Panc1 (cell line): ENCODE results near the gene OR2H1.

Experiments
- POLR2AphosphoS5 ChIP-seq: IDR thresholded peaks from 2 replicates; pipeline ENCODE4 v1.6.1; 2012; ENCODE audit warnings: mild to moderate bottlenecking, low read depth, low read length, moderate library complexity
- SIN3A ChIP-seq: IDR thresholded peaks from 2 replicates; pipeline ENCODE4 v1.6.1; 2012; ENCODE audit warnings: low read depth, mild to moderate bottlenecking, low read length, moderate library complexity, borderline replicate concordance; ENCODE audit not compliant: insufficient read depth
- TCF7L2 ChIP-seq: IDR thresholded peaks from 2 replicates; pipeline ENCODE4 v1.6.1; 2011; ENCODE audit warnings: mild to moderate bottlenecking, low read depth, low read length, inconsistent platforms
- TF ChIP-seq, protein P1 (sequence below): fragments of 450-650 bp; IDR thresholded peaks from 2 replicates; pipeline ENCODE4 v1.5.1; 2017; ENCODE audit warnings: mild to moderate bottlenecking
- TF ChIP-seq, protein P2 (sequence below), 2 experiments: IDR thresholded peaks; 2 replicates each; pipeline ENCODE4 v1.6.1; 2011 to 2012; ENCODE audit warnings: low read depth in 2 of 2, control low read depth in 1 of 2, low read length in 1 of 2, mild to moderate bottlenecking in 1 of 2, moderate library complexity in 1 of 2; ENCODE audit not compliant: insufficient read depth in 1 of 2

- TF ChIP-seq, protein P1, sequence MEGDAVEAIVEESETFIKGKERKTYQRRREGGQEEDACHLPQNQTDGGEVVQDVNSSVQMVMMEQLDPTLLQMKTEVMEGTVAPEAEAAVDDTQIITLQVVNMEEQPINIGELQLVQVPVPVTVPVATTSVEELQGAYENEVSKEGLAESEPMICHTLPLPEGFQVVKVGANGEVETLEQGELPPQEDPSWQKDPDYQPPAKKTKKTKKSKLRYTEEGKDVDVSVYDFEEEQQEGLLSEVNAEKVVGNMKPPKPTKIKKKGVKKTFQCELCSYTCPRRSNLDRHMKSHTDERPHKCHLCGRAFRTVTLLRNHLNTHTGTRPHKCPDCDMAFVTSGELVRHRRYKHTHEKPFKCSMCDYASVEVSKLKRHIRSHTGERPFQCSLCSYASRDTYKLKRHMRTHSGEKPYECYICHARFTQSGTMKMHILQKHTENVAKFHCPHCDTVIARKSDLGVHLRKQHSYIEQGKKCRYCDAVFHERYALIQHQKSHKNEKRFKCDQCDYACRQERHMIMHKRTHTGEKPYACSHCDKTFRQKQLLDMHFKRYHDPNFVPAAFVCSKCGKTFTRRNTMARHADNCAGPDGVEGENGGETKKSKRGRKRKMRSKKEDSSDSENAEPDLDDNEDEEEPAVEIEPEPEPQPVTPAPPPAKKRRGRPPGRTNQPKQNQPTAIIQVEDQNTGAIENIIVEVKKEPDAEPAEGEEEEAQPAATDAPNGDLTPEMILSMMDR, result no peak
- TF ChIP-seq POLR2AphosphoS5, result no peak
- TF ChIP-seq, protein P2, sequence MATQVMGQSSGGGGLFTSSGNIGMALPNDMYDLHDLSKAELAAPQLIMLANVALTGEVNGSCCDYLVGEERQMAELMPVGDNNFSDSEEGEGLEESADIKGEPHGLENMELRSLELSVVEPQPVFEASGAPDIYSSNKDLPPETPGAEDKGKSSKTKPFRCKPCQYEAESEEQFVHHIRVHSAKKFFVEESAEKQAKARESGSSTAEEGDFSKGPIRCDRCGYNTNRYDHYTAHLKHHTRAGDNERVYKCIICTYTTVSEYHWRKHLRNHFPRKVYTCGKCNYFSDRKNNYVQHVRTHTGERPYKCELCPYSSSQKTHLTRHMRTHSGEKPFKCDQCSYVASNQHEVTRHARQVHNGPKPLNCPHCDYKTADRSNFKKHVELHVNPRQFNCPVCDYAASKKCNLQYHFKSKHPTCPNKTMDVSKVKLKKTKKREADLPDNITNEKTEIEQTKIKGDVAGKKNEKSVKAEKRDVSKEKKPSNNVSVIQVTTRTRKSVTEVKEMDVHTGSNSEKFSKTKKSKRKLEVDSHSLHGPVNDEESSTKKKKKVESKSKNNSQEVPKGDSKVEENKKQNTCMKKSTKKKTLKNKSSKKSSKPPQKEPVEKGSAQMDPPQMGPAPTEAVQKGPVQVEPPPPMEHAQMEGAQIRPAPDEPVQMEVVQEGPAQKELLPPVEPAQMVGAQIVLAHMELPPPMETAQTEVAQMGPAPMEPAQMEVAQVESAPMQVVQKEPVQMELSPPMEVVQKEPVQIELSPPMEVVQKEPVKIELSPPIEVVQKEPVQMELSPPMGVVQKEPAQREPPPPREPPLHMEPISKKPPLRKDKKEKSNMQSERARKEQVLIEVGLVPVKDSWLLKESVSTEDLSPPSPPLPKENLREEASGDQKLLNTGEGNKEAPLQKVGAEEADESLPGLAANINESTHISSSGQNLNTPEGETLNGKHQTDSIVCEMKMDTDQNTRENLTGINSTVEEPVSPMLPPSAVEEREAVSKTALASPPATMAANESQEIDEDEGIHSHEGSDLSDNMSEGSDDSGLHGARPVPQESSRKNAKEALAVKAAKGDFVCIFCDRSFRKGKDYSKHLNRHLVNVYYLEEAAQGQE (IDR thresholded peaks at IDR 0.05; ENCODE audit: insufficient read depth in 1 of 2, low read depth in 2 of 2, low read length in 1 of 2), result no peak
- TF ChIP-seq SIN3A, result no peak
- no peak for TF ChIP-seq TCF7L2
Measured at GRCh38 chr6:29494131-29494530, 37.2 kb downstream of the OR2H1 start.
